HEK293 (cell line): Measurements from ENCODE around the gene FAM200B.

Experiments used
- CTCF ChIP-seq: fragments of 450-650 bp; formaldehyde crosslinking; IDR thresholded peaks from 2 replicates; pipeline ENCODE4 v1.5.1; 2016; ENCODE audit warnings: missing biosample characterization, missing genetic modification characterization
- PRDM1 ChIP-seq: fragments of 450-650 bp; formaldehyde crosslinking; IDR thresholded peaks from 2 replicates; pipeline ENCODE4; 2016; ENCODE audit warnings: missing biosample characterization, missing genetic modification characterization
- PRDM10 ChIP-seq: fragments of 450-650 bp; formaldehyde crosslinking; IDR thresholded peaks from 2 replicates; pipeline ENCODE4 v1.5.1; 2016; ENCODE audit warnings: missing biosample characterization, missing genetic modification characterization
- SP2 ChIP-seq: fragments of 450-650 bp; formaldehyde crosslinking; IDR thresholded peaks from 2 replicates; pipeline ENCODE4 v1.5.1; 2016; ENCODE audit warnings: missing biosample characterization, missing genetic modification characterization
- ZBTB1 ChIP-seq: fragments of 450-650 bp; formaldehyde crosslinking; IDR thresholded peaks from 2 replicates; pipeline ENCODE4 v1.5.1; 2016; ENCODE audit warnings: missing biosample characterization, missing genetic modification characterization
- ZNF24 ChIP-seq: fragments of 450-650 bp; formaldehyde crosslinking; IDR thresholded peaks from 2 replicates; pipeline ENCODE4 v1.5.1; 2016; ENCODE audit warnings: missing biosample characterization, missing genetic modification characterization
- ZNF513 ChIP-seq: fragments of 450-650 bp; IDR thresholded peaks from 2 replicates; pipeline ENCODE4 v1.5.1; 2018; ENCODE audit warnings: missing biosample characterization, missing genetic modification characterization
- ZNF585B ChIP-seq: fragments of 450-650 bp; formaldehyde crosslinking; IDR thresholded peaks from 2 replicates; pipeline ENCODE4 v1.5.1; 2016; ENCODE audit warnings: missing biosample characterization, missing genetic modification characterization
- ZNF639 ChIP-seq: fragments of 450-650 bp; formaldehyde crosslinking; IDR thresholded peaks from 2 replicates; pipeline ENCODE4 v1.5.1; 2016; ENCODE audit warnings: missing biosample characterization, missing genetic modification characterization
- ZNF658 ChIP-seq: fragments of 450-650 bp; formaldehyde crosslinking; IDR thresholded peaks from 2 replicates; pipeline ENCODE4; 2016; ENCODE audit warnings: missing biosample characterization, missing genetic modification characterization
- ZNF660 ChIP-seq: fragments of 450-650 bp; IDR thresholded peaks from 2 replicates; pipeline ENCODE4 v1.5.1; 2018; ENCODE audit warnings: missing biosample characterization, mild to moderate bottlenecking, missing genetic modification characterization
- ZNF76 ChIP-seq: fragments of 450-650 bp; formaldehyde crosslinking; IDR thresholded peaks from 2 replicates; pipeline ENCODE4; 2016; ENCODE audit warnings: low read depth, missing biosample characterization, missing genetic modification characterization, borderline replicate concordance
- TF ChIP-seq, protein P1 (sequence below): IDR thresholded peaks from 2 replicates; pipeline ENCODE4 v1.6.1; 2011; ENCODE audit warnings: mild to moderate bottlenecking, low read depth, low read length, borderline replicate concordance
- TF ChIP-seq, protein P2 (sequence below): fragments of 450-650 bp; formaldehyde crosslinking; IDR thresholded peaks from 2 replicates; pipeline ENCODE4 v1.5.1; 2017; ENCODE audit warnings: missing biosample characterization, missing genetic modification characterization

DNA sequence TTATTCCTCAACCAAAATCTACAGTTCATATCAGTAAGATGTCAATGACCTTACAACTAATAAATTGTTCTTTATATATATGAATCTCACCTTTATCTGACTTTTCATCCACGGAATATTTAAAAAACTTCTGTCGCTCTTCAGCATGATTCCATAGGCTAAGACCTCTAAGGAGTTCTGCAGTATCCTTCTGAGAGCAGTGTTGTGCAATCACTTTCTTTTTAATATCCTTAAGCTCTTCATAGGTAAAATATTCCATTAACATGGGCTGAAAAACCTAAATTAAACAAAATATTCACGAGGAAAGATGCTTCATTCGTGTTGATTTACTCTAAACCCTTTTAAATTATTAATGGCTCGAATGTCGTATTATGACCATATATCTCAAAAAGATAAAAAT lies 43.2 kb upstream of the FAM200B start:
- TF ChIP-seq CTCF (no peak), ZNF513 (tag by site-specific recombination) (no peak), ZNF639 (no peak), ZNF24 (tag by site-specific recombination) (no peak), ZNF585B (tag by site-specific recombination) (no peak), ZNF658 (no peak), SP2 (tag by site-specific recombination) (no peak), ZNF76 (tag by site-specific recombination) (no peak), ZBTB1 (tag by site-specific recombination) (no peak), PRDM1 (tag by site-specific recombination) (no peak), PRDM10 (tag by site-specific recombination) (no peak), ZNF660 (tag by site-specific recombination) (no peak)
- TF ChIP-seq, protein P1, sequence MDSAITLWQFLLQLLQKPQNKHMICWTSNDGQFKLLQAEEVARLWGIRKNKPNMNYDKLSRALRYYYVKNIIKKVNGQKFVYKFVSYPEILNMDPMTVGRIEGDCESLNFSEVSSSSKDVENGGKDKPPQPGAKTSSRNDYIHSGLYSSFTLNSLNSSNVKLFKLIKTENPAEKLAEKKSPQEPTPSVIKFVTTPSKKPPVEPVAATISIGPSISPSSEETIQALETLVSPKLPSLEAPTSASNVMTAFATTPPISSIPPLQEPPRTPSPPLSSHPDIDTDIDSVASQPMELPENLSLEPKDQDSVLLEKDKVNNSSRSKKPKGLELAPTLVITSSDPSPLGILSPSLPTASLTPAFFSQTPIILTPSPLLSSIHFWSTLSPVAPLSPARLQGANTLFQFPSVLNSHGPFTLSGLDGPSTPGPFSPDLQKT, result no peak
- TF ChIP-seq, protein P2, sequence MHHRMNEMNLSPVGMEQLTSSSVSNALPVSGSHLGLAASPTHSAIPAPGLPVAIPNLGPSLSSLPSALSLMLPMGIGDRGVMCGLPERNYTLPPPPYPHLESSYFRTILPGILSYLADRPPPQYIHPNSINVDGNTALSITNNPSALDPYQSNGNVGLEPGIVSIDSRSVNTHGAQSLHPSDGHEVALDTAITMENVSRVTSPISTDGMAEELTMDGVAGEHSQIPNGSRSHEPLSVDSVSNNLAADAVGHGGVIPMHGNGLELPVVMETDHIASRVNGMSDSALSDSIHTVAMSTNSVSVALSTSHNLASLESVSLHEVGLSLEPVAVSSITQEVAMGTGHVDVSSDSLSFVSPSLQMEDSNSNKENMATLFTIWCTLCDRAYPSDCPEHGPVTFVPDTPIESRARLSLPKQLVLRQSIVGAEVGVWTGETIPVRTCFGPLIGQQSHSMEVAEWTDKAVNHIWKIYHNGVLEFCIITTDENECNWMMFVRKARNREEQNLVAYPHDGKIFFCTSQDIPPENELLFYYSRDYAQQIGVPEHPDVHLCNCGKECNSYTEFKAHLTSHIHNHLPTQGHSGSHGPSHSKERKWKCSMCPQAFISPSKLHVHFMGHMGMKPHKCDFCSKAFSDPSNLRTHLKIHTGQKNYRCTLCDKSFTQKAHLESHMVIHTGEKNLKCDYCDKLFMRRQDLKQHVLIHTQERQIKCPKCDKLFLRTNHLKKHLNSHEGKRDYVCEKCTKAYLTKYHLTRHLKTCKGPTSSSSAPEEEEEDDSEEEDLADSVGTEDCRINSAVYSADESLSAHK (tag by site-specific recombination), result no peak
